ENCODE results near the gene BAMBI.

BAMBI gene

DNA sequence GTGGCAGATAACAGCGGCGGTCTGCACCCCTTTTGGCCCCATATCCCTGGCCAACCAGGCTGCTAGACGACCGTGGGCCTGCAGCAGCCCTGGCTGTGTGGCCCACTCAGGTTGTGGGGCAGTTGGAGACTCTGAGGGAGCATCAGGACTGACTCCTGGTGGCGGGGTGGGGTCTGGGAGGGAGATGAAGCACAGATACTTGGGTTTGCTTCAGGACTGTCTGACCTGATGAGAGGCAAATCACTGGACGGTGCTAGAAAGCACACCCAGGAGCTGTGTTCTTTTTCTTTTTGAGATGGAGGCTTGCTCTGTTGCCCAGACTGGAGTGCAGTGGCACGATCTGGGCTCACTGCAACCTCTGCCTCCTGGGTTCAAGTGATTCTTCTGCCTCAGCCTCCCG, 28.2 kb downstream of the BAMBI start:
- Histone ChIP-seq H2AFZ (ENCODE audit: low read length) (no peak overlapping the region), H3F3A (ENCODE audit: insufficient read depth, low read length) (no peaks in the 10 kb centered on the region), H3K27ac (ENCODE audit: low read depth, low read length, poor library complexity, severe bottlenecking) (no peak overlapping the region), H3K4me1 (ENCODE audit: insufficient read depth, low read length, severe bottlenecking) (no peaks in the 10 kb centered on the region), H3K4me3 (ENCODE audit: low read depth, low read length, poor library complexity, severe bottlenecking) (no peak overlapping the region), H3K9me3 (ENCODE audit: low read length) (no peaks in the 10 kb centered on the region), H3K9me2 (ENCODE audit: low read depth, low read length) (no peaks in the 10 kb centered on the region), H3K27me3 (ENCODE audit: insufficient read depth, low read length) (no peaks in the 10 kb centered on the region), H3K4me2 (ENCODE audit: low read length) (no peak overlapping the region), H3K9ac (ENCODE audit: low read length) (no peak overlapping the region), H3K79me2 (ENCODE audit: insufficient read depth, low read length) (no peaks in the 10 kb centered on the region), H3K36me3 (ENCODE audit: insufficient read depth, low read length) (no peaks in the 10 kb centered on the region), H4K20me1 (ENCODE audit: insufficient read depth, low read length) (no peaks in the 10 kb centered on the region)
- TF ChIP-seq, protein P1, sequence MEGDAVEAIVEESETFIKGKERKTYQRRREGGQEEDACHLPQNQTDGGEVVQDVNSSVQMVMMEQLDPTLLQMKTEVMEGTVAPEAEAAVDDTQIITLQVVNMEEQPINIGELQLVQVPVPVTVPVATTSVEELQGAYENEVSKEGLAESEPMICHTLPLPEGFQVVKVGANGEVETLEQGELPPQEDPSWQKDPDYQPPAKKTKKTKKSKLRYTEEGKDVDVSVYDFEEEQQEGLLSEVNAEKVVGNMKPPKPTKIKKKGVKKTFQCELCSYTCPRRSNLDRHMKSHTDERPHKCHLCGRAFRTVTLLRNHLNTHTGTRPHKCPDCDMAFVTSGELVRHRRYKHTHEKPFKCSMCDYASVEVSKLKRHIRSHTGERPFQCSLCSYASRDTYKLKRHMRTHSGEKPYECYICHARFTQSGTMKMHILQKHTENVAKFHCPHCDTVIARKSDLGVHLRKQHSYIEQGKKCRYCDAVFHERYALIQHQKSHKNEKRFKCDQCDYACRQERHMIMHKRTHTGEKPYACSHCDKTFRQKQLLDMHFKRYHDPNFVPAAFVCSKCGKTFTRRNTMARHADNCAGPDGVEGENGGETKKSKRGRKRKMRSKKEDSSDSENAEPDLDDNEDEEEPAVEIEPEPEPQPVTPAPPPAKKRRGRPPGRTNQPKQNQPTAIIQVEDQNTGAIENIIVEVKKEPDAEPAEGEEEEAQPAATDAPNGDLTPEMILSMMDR (IDR thresholded peaks at IDR 0.05; ENCODE audit: low read length), result no peak
- TF ChIP-seq EZH2 (IDR thresholded peaks at IDR 0.05; ENCODE audit: borderline replicate concordance, low read length), result no peak

DNA sequence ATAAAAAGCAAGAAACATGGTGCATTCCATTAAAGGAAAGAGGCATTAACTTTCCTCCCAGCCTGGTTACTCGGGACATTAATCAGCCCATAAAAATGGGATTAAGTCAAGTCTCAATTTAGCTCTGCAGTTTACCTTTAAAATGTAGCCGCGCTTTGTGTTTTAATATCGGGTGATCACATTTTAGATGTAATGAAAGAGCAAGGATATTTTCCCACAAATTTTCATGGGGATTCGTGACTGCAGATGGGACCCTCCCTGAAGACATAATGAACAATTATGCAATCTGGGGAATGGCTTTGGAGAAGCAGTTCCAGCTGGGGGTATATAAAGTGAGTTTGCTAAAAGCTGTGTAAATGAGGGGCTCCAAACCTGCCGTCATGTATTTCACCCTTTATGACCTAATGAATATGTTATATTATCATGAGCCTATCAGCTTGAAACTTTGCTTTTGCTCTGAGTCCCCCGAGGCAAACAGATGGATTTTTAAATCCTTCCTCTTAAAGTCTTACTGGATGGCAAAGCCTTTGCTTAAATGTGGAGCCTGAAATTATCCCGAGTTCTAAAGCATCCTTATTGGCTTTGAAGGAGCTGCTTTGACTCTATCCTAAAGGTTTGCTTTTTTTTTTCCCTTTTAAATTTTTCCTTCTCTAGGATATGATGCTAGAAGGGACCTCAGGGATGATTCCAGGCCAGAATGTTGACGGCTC, 31.8 kb downstream of the BAMBI start:
- Histone ChIP-seq H3K9me3 (ENCODE audit: low read length) (no peaks in the 10 kb centered on the region), H3K9ac (ENCODE audit: low read length) (no peak overlapping the region), H3K79me2 (ENCODE audit: insufficient read depth, low read length) (no peaks in the 10 kb centered on the region), H3K4me2 (ENCODE audit: low read length) (no peak overlapping the region), H2AFZ (ENCODE audit: low read length) (no peak overlapping the region), H3K36me3 (ENCODE audit: insufficient read depth, low read length) (no peaks in the 10 kb centered on the region), H3K27me3 (ENCODE audit: insufficient read depth, low read length) (no peaks in the 10 kb centered on the region; the same call in 1 of the 2 replicates), H3K4me1 (ENCODE audit: insufficient read depth, low read length, severe bottlenecking) (no peaks in the 10 kb centered on the region), H3K27ac (ENCODE audit: low read depth, low read length, poor library complexity, severe bottlenecking) (no peak overlapping the region), H3K9me2 (ENCODE audit: low read depth, low read length) (no peaks in the 10 kb centered on the region), H4K20me1 (ENCODE audit: insufficient read depth, low read length) (no peaks in the 10 kb centered on the region), H3F3A (ENCODE audit: insufficient read depth, low read length) (no peaks in the 10 kb centered on the region), H3K4me3 (ENCODE audit: low read depth, low read length, poor library complexity, severe bottlenecking) (no peak overlapping the region)
- TF ChIP-seq, protein P1 (IDR thresholded peaks at IDR 0.05; ENCODE audit: low read length), result no peak
- TF ChIP-seq EZH2 (IDR thresholded peaks at IDR 0.05; ENCODE audit: borderline replicate concordance, low read length), result no peak

- Histone ChIP-seq H3K9me3 (ENCODE audit: low read length) (no peaks in the 10 kb centered on the region), H2AFZ (ENCODE audit: low read length) (no peak overlapping the region), H3K9ac (ENCODE audit: low read length) (no peak overlapping the region), H3K79me2 (ENCODE audit: insufficient read depth, low read length) (no peaks in the 10 kb centered on the region), H3F3A (ENCODE audit: insufficient read depth, low read length) (no peaks in the 10 kb centered on the region), H3K27ac (ENCODE audit: low read depth, low read length, poor library complexity, severe bottlenecking) (no peak overlapping the region), H3K27me3 (ENCODE audit: insufficient read depth, low read length) (no peaks in the 10 kb centered on the region; the same call in 1 of the 2 replicates), H3K9me2 (ENCODE audit: low read depth, low read length) (no peaks in the 10 kb centered on the region), H4K20me1 (ENCODE audit: insufficient read depth, low read length) (no peaks in the 10 kb centered on the region), H3K4me2 (ENCODE audit: low read length) (no peak overlapping the region), H3K4me3 (ENCODE audit: low read depth, low read length, poor library complexity, severe bottlenecking) (no peak overlapping the region), H3K36me3 (ENCODE audit: insufficient read depth, low read length) (no peaks in the 10 kb centered on the region), H3K4me1 (ENCODE audit: insufficient read depth, low read length, severe bottlenecking) (no peaks in the 10 kb centered on the region)
- TF ChIP-seq, protein P1 (IDR thresholded peaks at IDR 0.05; ENCODE audit: low read length), result no peak
Measured at GRCh38 chr10:28710202-28710886, 33.0 kb downstream of the BAMBI start.
